LNCAP (cell line): Measurements from ENCODE around the gene UBN1.

ENCODE experiments used
- TF ChIP-seq, protein P1 (sequence below): fragments of 450-650 bp; IDR thresholded peaks from 2 replicates; pipeline ENCODE4 v1.5.1; 2017; ENCODE audit warnings: mild to moderate bottlenecking

The UBN1 gene

DNA sequence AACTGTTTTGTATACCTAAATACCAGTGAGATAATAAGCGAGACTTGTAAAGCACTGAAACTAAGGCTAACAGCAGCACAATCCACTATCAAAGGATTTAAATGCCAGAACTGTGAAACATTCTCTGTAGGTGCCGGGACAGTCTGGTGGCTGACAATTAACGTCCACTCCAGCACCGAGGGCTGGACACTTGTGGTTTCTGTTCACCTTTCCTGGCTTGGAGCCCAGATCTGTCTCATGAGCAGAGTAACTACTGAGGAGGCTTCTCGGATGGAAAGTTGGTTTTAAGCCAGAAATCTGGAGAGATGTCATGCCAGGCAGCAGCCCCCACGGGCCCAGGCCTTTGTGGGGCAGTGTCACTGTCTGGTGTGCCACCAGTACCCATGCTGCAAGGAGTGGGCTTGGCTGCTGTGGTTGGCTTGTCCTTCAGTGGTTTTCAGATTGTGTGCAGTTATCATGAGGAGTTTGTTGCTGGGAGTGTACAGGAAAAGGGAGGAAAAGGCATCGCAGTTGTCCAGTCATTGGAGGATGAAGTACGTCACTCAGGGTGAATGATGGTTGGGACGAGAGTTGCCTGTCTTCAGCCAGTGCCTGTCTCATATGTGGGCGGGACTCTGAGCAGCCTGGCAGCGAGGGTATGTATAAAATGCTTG is 35.5 kb downstream of the UBN1 start:
- TF ChIP-seq, protein P1, sequence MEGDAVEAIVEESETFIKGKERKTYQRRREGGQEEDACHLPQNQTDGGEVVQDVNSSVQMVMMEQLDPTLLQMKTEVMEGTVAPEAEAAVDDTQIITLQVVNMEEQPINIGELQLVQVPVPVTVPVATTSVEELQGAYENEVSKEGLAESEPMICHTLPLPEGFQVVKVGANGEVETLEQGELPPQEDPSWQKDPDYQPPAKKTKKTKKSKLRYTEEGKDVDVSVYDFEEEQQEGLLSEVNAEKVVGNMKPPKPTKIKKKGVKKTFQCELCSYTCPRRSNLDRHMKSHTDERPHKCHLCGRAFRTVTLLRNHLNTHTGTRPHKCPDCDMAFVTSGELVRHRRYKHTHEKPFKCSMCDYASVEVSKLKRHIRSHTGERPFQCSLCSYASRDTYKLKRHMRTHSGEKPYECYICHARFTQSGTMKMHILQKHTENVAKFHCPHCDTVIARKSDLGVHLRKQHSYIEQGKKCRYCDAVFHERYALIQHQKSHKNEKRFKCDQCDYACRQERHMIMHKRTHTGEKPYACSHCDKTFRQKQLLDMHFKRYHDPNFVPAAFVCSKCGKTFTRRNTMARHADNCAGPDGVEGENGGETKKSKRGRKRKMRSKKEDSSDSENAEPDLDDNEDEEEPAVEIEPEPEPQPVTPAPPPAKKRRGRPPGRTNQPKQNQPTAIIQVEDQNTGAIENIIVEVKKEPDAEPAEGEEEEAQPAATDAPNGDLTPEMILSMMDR, result no peak

DNA sequence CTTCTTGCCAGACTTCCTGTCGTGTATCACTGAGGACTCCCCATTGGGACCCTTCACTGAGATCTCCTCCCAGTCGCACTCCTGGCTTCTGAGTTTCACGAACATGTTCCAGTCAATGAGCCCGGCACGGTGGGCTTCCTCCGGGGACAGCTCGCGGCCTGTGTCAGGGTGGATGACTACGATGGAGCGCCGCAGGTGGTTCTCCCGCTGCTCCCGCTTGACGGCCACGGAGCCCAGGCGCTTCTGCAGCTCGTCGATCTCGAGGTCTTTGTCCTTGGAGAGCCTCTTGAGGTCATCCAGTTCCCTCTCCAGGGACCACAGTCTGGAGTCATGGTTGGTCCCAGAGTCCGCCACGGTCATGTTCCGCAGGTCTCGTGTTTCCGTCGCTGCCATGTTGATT is 36.2 kb downstream of the UBN1 start:
- TF ChIP-seq, protein P1, result no peak

DNA sequence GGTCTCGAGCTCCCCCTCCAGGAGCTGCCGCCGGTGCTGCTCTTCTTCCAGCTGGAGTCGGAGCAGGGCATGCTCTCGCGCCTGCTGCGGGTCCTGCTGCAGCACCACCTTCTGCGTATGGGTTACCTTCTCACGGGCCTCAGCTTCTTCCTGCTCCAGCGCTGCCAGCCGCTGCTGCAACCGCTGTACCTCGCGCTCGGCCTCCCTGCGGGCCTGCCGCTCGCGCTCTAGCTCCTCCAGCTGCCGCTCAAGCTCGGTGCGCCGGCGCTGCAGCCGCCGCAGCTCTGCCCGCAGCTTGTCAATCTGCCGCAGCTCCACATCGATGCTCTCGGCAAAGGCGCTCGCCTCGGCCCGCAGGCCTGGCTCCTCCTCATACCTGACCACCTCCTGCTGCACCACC is 36.9 kb downstream of the UBN1 start:
- TF ChIP-seq, protein P1, result no peak

DNA sequence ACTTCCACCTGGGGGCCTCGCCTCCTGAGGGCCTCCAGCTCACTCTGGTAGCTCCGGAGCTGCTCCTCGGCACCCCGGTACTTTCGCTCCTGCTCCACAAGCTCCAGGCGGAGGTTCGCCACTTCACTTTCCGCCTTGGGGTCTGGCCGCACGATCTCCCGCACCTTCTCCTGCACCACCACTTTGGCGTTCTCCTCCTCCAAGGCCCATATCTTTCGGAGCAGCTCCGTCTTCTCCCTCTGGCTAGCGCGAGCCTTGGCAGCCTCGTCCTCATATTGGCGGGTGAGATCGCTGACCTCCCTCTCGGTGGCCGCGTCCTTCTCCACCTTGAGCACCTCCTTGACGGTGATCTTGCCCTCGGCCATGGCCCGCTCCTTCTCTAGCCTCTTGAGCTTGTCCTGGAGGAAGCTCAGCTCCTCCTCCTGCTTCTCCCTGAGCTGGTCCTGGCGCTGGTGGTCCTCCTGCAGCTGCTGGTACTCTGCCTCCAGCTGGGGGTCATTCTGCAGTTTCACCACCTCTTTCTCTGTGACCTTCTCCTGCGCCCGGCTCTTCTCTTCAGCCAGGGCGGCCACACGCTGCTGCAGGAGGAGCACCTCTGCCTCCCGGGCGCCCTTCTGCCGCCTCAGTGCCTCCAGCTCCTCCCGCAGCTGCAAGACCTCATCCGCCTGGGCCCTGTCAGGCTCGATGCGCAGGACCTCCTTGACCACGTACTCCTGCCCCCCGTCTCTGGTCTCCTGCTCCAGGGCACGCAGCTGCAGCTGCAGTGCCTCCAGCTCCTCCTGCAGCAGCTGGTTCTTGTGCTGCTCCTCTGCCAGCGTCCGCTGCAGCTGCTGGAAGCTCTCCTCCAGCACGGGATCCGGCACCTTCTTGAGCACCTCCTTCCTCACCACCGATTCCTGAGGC is 37.9 kb downstream of the UBN1 start:
- TF ChIP-seq, protein P1, result no peak

DNA sequence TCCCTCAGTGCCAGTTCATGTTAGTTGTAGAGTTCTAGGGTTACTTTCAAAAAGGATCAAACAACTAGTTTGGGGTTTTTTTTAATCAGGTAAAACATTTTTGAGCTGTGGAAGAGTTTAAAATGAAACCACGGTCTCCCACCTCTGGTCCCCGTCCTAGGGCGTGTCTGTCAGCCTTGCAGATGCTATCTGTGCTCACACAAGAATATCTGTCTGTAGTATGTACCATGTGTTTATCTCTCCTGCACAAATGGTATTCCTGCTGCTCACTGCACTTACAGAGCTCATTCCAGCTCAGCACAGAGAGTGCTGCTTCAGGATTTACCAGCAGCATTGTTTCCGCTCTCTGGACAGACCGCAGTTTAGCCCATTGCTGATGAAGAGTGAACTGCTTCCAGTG is 38.9 kb downstream of the UBN1 start:
- TF ChIP-seq, protein P1, result no peak

DNA sequence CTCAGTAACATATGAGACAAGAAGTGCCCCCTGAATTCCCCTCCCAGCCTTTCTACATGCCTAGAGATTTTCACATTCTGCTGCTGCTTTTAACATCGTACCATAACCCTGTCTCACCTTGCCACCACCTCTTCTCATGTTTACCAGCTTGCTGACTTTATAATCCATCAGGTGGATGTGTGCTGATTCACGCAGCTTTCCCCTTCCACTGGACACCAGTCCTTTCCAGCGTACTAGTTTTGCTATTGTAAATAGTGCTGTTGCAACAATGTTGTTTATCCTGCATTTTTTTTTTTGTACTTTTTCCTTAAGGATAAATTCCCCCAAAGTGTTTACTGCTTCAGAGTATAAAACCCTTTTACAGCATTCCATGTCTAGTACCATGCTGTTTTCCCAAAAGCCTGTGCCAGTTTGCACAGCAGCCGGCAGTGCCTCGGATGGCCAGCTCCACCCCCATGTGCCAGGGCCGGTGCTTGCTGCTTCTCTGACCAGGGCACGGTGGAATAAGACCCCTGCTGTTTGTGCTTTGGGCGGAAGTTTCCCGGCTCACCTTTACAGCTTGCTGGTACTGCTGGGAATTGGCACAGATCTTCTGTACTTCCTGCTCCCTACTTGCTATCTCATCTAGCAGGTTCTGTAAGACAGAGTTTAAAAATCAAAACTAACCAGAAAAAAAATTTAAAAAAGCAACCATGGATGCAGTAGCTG is 41.3 kb downstream of the UBN1 start:
- TF ChIP-seq, protein P1, result no peak

DNA sequence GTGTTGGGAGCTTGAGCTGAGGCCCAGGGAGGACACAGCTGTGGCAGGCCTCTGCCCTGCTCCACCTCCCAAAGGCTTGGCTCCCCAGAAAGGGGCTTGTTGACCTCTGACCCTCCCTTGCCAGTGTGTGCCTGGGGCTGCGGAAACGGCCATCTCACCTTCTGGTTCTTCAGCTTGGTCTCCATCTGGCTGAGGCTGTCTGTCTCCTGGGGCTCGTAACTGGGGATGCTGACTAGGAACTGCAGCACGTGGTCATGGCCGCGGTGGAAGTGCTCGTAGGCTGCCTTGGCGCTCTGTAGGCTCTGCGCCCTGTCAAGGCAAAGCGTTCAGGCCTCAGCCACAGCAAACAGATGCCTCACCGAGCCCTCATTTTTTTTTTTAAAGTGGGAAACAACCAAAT is 42.7 kb downstream of the UBN1 start:
- TF ChIP-seq, protein P1, result no peak
